Vagina (tissue), 2 donors: ENCODE data around the gene N4BP2L2. TPM values are rescaled to one million over a fixed set of nuclear protein-coding genes. Genes with fewer than 3 reads are reported as not detected.

Source experiments
- DNase-seq, 2 donors: peaks; one replicate each; pipeline ENCODE4 v3.0.0-alpha.2; 2017; ENCODE audit errors: extremely low spot score in 2 of 2
- H3K27ac ChIP-seq: fragments of 200-600 bp; sonication (generic); one replicate; pipeline ENCODE4 v1.5.1; 2019
- H3K27me3 ChIP-seq: fragments of 200-600 bp; sonication (generic); one replicate; pipeline ENCODE4 v1.5.1; 2019
- H3K36me3 ChIP-seq, 2 donors: fragments of 200-600 bp; sonication (generic); one replicate each; pipeline ENCODE4 v1.5.1; 2017 to 2019
- H3K4me1 ChIP-seq: fragments of 200-600 bp; sonication (generic); one replicate; pipeline ENCODE4 v1.5.1; 2019
- H3K4me3 ChIP-seq, 2 donors: fragments of 200-600 bp; sonication (generic); 1 replicate in 1 of 2; 2 replicates in 1 of 2; pipeline ENCODE4 v1.5.1; 2016 to 2019
- H3K9me3 ChIP-seq: fragments of 200-600 bp; sonication (generic); one replicate; pipeline ENCODE4 v1.5.1; 2019
- POLR2A ChIP-seq, 2 donors: fragments of 450-650 bp; IDR thresholded peaks; one replicate each; pipeline ENCODE4 v1.6.1; 2017; ENCODE audit warnings: antibody characterized with exemption in 2 of 2, mild to moderate bottlenecking in 2 of 2, moderate library complexity in 2 of 2
- POLR2AphosphoS5 ChIP-seq, 2 donors: sonication (generic); formaldehyde crosslinking; IDR thresholded peaks; one replicate each; pipeline ENCODE4 v1.9.0; 2017; ENCODE audit warnings: antibody characterized with exemption in 2 of 2, mild to moderate bottlenecking in 2 of 2, low read depth in 1 of 2; ENCODE audit not compliant: insufficient read depth in 1 of 2
- intact Hi-C: fragments of 100-400 bp; cut with DNase I; formaldehyde crosslinking; loops from one replicate; pipeline ENCODE4 v1.15.1; 2023
- total RNA-seq: library from RNA; depleted of rRNA; stranded (reverse); fragments of >200 nt; gene quantifications from one replicate; pipeline ENCODE4 v1.2.3, GENCODE V29; 2016
- TF ChIP-seq, protein P1 (sequence below), 3 experiments: fragments of 450-650 bp in 2 of 3; fragments of 200-600 bp in 1 of 3; sonication (generic) in 1 of 3; IDR thresholded peaks; one replicate each; pipeline ENCODE4 v1.5.1; 2017 to 2019; ENCODE audit warnings: antibody characterized with exemption in 3 of 3, mild to moderate bottlenecking in 2 of 3, moderate library complexity in 2 of 3

Gene N4BP2L2
- total RNA-seq, 1 donor from 2014 or later: 173 TPM

DNA sequence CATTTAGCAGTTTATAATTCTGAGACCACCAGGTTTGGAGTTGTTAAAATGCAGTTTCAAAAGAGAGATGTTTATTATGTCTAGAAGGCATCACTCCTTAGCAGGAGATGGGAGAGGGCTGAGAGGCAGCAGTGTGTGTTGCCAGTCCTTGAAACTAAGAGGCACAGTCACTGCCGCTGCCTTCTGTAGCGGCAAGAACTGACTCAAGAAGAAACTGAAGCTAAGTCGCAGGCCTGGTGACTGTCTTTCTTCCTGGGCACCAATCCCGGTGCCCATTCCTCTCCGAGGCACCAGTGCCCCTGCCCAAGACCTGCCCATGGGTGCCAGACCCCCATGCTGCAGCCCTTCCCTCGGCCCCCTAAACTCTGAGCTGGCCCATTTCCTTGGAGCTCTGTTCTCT lies 130.7 kb downstream of the N4BP2L2 start:
- no peaks in the 10 kb centered on the region for H3K9me3 ChIP-seq
- peaks cover 0 to 14% of the 10 kb centered on the region in 2 donors for H3K36me3 ChIP-seq
- DNase-seq: no peak
- peaks cover 24% of the 10 kb centered on the region for H3K4me1 ChIP-seq
- H3K4me3 ChIP-seq: no peak overlapping the region
- no peak overlapping the region for H3K27ac ChIP-seq
- intact Hi-C loops: no loop called here
- H3K27me3 ChIP-seq: no peaks in the 10 kb centered on the region
- TF ChIP-seq POLR2AphosphoS5 (IDR thresholded peaks at IDR 0.05; ENCODE audit: insufficient read depth in 1 of 2, low read depth in 1 of 2) (no peak), POLR2A (IDR thresholded peaks at IDR 0.05) (no peak)
- TF ChIP-seq, protein P1, sequence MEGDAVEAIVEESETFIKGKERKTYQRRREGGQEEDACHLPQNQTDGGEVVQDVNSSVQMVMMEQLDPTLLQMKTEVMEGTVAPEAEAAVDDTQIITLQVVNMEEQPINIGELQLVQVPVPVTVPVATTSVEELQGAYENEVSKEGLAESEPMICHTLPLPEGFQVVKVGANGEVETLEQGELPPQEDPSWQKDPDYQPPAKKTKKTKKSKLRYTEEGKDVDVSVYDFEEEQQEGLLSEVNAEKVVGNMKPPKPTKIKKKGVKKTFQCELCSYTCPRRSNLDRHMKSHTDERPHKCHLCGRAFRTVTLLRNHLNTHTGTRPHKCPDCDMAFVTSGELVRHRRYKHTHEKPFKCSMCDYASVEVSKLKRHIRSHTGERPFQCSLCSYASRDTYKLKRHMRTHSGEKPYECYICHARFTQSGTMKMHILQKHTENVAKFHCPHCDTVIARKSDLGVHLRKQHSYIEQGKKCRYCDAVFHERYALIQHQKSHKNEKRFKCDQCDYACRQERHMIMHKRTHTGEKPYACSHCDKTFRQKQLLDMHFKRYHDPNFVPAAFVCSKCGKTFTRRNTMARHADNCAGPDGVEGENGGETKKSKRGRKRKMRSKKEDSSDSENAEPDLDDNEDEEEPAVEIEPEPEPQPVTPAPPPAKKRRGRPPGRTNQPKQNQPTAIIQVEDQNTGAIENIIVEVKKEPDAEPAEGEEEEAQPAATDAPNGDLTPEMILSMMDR (IDR thresholded peaks at IDR 0.05): no peak

DNA sequence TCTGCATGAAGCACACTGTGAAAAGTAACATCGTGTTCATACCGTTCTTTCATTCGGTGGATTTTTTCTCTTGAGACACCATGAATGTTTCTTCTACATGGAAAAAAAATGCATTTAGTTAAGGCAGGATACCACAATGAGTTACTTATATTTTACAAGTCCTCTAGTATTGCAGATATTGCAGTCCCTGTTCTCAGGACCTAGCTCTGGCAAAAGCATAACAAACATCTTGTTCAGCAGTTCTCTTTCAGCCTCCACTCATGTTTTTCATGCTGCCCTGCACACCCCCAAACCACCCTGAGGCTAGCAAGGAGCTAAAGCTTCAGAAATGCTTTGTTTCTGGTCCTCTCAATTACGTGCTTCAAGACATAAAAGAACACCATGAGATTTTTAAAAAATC lies 135.5 kb downstream of the N4BP2L2 start:
- TF ChIP-seq, protein P1 (IDR thresholded peaks at IDR 0.05): no peak
- TF ChIP-seq POLR2A (IDR thresholded peaks at IDR 0.05): no peak
- no peak for TF ChIP-seq POLR2AphosphoS5 (IDR thresholded peaks at IDR 0.05; ENCODE audit: insufficient read depth in 1 of 2, low read depth in 1 of 2)
- intact Hi-C loops: no loop called here
- H3K4me1 ChIP-seq: peaks cover 1% of the 10 kb centered on the region
- no peak overlapping the region for H3K27ac ChIP-seq
- no peaks in the 10 kb centered on the region for H3K9me3 ChIP-seq
- peaks cover 0 to 14% of the 10 kb centered on the region in 2 donors for H3K36me3 ChIP-seq
- DNase-seq: no peak
- no peak overlapping the region for H3K4me3 ChIP-seq
- H3K27me3 ChIP-seq: no peaks in the 10 kb centered on the region

DNA sequence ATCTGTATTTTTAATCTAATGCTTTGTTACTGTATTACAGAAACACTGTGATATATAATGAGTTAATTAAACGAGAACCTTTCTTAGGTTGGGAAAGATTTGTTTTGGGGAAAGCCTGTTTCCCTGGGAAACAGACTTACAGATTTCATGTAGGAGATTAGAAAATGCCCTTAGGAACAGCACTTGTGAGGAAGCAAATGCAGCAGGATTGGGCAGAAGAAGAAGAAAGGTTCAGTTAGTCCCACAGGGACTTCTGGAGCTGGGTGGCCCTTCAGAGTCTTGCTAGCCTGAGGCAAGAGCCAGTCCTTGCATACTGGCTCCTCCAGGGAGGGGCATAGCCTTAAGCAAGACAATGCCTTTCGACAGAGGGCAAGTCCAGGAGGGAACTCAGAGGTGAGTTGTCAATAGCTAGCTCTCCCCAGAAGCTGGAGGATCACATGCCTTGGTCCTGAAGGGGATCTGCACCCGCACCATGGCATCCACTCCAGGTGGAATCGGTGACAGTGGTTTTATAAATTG lies 147.4 kb downstream of the N4BP2L2 start:
- H3K27me3 ChIP-seq: no peaks in the 10 kb centered on the region
- intact Hi-C loops: no loop called here
- no peak overlapping the region for H3K27ac ChIP-seq
- H3K36me3 ChIP-seq: no peaks in the 10 kb centered on the region
- no peaks in the 10 kb centered on the region for H3K4me1 ChIP-seq
- H3K9me3 ChIP-seq: no peaks in the 10 kb centered on the region
- no peak overlapping the region for H3K4me3 ChIP-seq
- DNase-seq: no peak
- TF ChIP-seq POLR2AphosphoS5 (IDR thresholded peaks at IDR 0.05; ENCODE audit: insufficient read depth in 1 of 2, low read depth in 1 of 2) (no peak), POLR2A (IDR thresholded peaks at IDR 0.05) (no peak)
- TF ChIP-seq, protein P1 (IDR thresholded peaks at IDR 0.05): no peak

DNA sequence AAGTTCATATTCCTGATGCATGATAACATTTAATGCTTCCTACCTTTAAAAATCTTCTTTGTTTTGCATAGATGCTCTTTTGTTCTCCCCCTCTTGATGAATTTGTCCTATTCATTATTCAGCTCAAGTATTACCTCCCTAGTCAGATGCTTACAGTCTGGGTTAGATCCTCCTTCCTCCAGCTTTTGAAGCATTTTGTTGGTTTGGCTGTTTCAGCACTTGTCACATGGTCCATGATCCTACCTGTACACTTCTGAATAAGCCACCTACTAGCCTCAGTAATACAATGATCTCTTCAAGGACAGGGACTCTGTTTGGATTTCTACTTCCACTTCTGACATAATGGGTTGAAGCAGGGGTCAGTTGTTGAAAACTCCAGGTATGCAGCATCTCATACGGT lies 148.1 kb downstream of the N4BP2L2 start:
- intact Hi-C loops: no loop called here

DNA sequence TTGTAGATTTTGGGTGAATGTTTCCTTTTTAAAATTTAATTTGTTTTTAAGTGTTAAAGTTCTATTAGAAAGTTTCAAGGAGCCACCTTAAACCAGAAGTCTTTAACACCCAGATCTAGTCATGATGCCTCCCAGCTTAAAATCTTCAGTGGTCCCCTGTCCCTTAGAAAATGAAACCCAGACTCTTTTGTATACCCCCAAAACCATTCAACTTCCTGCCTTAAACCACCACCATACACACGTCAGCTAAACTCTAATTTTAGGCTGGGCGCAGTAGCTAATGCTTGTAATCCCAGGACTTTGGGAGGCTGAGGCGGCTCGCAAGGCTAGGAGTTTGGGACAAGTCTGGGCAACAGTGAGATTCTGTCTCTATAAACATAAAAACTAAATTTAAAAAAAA lies 148.5 kb downstream of the N4BP2L2 start:
- H3K27ac ChIP-seq: no peak overlapping the region
- no peaks in the 10 kb centered on the region for H3K27me3 ChIP-seq
- no peaks in the 10 kb centered on the region for H3K36me3 ChIP-seq
- no peak overlapping the region for H3K4me3 ChIP-seq
- H3K4me1 ChIP-seq: no peaks in the 10 kb centered on the region
- TF ChIP-seq POLR2AphosphoS5 (IDR thresholded peaks at IDR 0.05; ENCODE audit: insufficient read depth in 1 of 2, low read depth in 1 of 2) (no peak), POLR2A (IDR thresholded peaks at IDR 0.05) (no peak)
- TF ChIP-seq, protein P1 (IDR thresholded peaks at IDR 0.05): no peak
- H3K9me3 ChIP-seq: no peaks in the 10 kb centered on the region
- DNase-seq: no peak
- intact Hi-C loops: no loop called here

More for the DNA sequence above, 148.1 kb downstream of the N4BP2L2 start:
- no peaks in the 10 kb centered on the region for H3K27me3 ChIP-seq
- no peak for DNase-seq
- H3K4me1 ChIP-seq: no peaks in the 10 kb centered on the region
- H3K4me3 ChIP-seq: no peak overlapping the region
- H3K27ac ChIP-seq: no peak overlapping the region
- TF ChIP-seq POLR2AphosphoS5 (IDR thresholded peaks at IDR 0.05; ENCODE audit: insufficient read depth in 1 of 2, low read depth in 1 of 2): no peak
- TF ChIP-seq POLR2A (IDR thresholded peaks at IDR 0.05): no peak
- H3K9me3 ChIP-seq: no peaks in the 10 kb centered on the region
- no peaks in the 10 kb centered on the region for H3K36me3 ChIP-seq
